ENCODE data around the gene SPATA13.

SPATA13 gene

DNA sequence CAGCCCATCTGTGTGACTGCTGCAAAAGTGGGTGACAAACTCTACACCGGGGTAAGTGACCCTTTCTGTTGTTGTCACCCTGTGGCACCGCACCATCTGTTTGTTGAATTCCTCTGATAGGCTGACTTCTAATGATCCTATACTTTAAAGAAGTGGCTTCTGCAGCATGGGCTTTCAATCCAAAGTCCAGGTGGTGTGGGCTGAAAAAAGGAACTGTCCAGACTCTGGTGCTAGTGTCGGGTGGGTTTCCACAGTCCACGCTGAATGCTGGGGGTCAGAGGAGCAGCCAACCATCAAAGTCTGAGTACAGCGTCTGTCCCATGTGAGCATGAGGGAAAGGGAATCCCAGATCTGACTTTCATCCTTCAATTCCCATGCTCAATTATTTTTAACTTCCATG lies 31.6 kb upstream of the SPATA13 start:
- ATAC-seq: no peak
- TF ChIP-seq ZFP30 (CRISPR knock-in tag; IDR thresholded peaks at IDR 0.05) (no peak), ZNF70 (CRISPR knock-in tag; IDR thresholded peaks at IDR 0.05) (no peak), ESRRG (CRISPR knock-in tag; IDR thresholded peaks at IDR 0.05) (no peak), CSRNP3 (CRISPR knock-in tag; IDR thresholded peaks at IDR 0.05) (no peak), CREB5 (CRISPR knock-in tag; IDR thresholded peaks at IDR 0.05; ENCODE audit: low read depth) (no peak), TCF4 (CRISPR knock-in tag; IDR thresholded peaks at IDR 0.05; ENCODE audit: borderline replicate concordance) (no peak), ISL1 (CRISPR knock-in tag; IDR thresholded peaks at IDR 0.05) (no peak), SNAI2 (CRISPR knock-in tag; IDR thresholded peaks at IDR 0.05) (no peak), ZFP3 (CRISPR knock-in tag; IDR thresholded peaks at IDR 0.05) (no peak), GLIS3 (CRISPR knock-in tag; IDR thresholded peaks at IDR 0.05) (no peak), ZNF8 (CRISPR knock-in tag; IDR thresholded peaks at IDR 0.05) (no peak), RARB (CRISPR knock-in tag; IDR thresholded peaks at IDR 0.05) (no peak), PPARA (CRISPR knock-in tag; IDR thresholded peaks at IDR 0.05; ENCODE audit: borderline replicate concordance) (no peak), BACH2 (CRISPR knock-in tag; IDR thresholded peaks at IDR 0.05; ENCODE audit: borderline replicate concordance) (no peak), PATZ1 (CRISPR knock-in tag; IDR thresholded peaks at IDR 0.05; ENCODE audit: borderline replicate concordance) (no peak), ARNTL (CRISPR knock-in tag; IDR thresholded peaks at IDR 0.05; ENCODE audit: borderline replicate concordance, low read depth) (no peak)
- TF ChIP-seq, protein P1, sequence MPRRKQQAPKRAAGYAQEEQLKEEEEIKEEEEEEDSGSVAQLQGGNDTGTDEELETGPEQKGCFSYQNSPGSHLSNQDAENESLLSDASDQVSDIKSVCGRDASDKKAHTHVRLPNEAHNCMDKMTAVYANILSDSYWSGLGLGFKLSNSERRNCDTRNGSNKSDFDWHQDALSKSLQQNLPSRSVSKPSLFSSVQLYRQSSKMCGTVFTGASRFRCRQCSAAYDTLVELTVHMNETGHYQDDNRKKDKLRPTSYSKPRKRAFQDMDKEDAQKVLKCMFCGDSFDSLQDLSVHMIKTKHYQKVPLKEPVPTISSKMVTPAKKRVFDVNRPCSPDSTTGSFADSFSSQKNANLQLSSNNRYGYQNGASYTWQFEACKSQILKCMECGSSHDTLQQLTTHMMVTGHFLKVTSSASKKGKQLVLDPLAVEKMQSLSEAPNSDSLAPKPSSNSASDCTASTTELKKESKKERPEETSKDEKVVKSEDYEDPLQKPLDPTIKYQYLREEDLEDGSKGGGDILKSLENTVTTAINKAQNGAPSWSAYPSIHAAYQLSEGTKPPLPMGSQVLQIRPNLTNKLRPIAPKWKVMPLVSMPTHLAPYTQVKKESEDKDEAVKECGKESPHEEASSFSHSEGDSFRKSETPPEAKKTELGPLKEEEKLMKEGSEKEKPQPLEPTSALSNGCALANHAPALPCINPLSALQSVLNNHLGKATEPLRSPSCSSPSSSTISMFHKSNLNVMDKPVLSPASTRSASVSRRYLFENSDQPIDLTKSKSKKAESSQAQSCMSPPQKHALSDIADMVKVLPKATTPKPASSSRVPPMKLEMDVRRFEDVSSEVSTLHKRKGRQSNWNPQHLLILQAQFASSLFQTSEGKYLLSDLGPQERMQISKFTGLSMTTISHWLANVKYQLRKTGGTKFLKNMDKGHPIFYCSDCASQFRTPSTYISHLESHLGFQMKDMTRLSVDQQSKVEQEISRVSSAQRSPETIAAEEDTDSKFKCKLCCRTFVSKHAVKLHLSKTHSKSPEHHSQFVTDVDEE (CRISPR knock-in tag; IDR thresholded peaks at IDR 0.05): no peak
- TF ChIP-seq, protein P2, sequence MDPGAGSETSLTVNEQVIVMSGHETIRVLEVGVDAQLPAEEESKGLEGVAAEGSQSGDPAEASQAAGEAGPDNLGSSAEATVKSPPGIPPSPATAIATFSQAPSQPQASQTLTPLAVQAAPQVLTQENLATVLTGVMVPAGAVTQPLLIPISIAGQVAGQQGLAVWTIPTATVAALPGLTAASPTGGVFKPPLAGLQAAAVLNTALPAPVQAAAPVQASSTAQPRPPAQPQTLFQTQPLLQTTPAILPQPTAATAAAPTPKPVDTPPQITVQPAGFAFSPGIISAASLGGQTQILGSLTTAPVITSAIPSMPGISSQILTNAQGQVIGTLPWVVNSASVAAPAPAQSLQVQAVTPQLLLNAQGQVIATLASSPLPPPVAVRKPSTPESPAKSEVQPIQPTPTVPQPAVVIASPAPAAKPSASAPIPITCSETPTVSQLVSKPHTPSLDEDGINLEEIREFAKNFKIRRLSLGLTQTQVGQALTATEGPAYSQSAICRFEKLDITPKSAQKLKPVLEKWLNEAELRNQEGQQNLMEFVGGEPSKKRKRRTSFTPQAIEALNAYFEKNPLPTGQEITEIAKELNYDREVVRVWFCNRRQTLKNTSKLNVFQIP (CRISPR knock-in tag; IDR thresholded peaks at IDR 0.05; ENCODE audit: borderline replicate concordance, low read depth): no peak

- ATAC-seq: no peak
These were observed 30.4 kb upstream of the SPATA13 start for GRCh38 chr13:24129914-24130774.

More at GRCh38 chr13:24129914-24130774, 30.4 kb upstream of the SPATA13 start:
- TF ChIP-seq ARNTL (CRISPR knock-in tag; IDR thresholded peaks at IDR 0.05; ENCODE audit: borderline replicate concordance, low read depth) (no peak), ZNF70 (CRISPR knock-in tag; IDR thresholded peaks at IDR 0.05) (no peak), ZFP30 (CRISPR knock-in tag; IDR thresholded peaks at IDR 0.05) (no peak), CSDC2 (CRISPR knock-in tag; IDR thresholded peaks at IDR 0.05) (no peak), ESRRG (CRISPR knock-in tag; IDR thresholded peaks at IDR 0.05) (no peak), CSRNP3 (CRISPR knock-in tag; IDR thresholded peaks at IDR 0.05) (no peak), ZFP3 (CRISPR knock-in tag; IDR thresholded peaks at IDR 0.05) (no peak), PATZ1 (CRISPR knock-in tag; IDR thresholded peaks at IDR 0.05; ENCODE audit: borderline replicate concordance) (no peak), ZNF8 (CRISPR knock-in tag; IDR thresholded peaks at IDR 0.05) (no peak), ZNF565 (CRISPR knock-in tag; conservative IDR thresholded peaks at IDR 0.05; ENCODE audit: low read depth) (no peak)

Measured in SK-N-SH treated with all-trans-retinoic acid at 6 μM for 48 hours (cell line).